Measurements from ENCODE around the gene SLC6A19.

The SLC6A19 gene

DNA sequence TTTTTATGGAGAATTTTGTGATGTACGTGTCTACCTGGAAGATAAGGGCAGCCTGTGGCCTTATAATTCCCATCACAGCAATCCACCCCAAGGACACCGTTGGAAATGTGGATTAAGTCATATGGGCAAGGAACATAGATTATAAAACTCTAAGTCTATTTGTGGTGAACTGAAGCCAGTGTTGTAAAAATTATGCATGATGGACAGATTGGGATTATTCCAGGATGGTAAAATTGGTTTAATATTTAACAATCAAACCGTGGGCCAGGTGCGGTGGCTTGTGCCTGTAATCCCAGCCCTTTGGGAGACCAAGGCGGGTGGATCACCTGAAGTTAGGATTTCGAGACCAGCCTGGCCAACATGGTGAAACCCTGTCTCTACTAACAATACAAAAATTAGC, 12.9 kb upstream of the SLC6A19 start:
- DNase-seq (ENCODE audit: low read depth in 1 of 2, low spot score in 1 of 2): no peak
- Histone ChIP-seq H3K27ac (replicated peaks) (no peak overlapping the region), H3K27me3 (ENCODE audit: insufficient read depth, poor library complexity, severe bottlenecking) (no peaks in the 10 kb centered on the region), H3K4me3 (replicated peaks; ENCODE audit: insufficient read depth, low read length) (no peak overlapping the region)
- TF ChIP-seq REST (IDR thresholded peaks at IDR 0.05; ENCODE audit: insufficient replicate concordance, low read depth) (no peak), GABPA (IDR thresholded peaks at IDR 0.05; ENCODE audit: low read depth) (no peak), SPI1 (IDR thresholded peaks at IDR 0.05; ENCODE audit: borderline replicate concordance, low read depth) (no peak), POLR2AphosphoS5 (IDR thresholded peaks at IDR 0.05; ENCODE audit: low read depth) (no peak)
- TF ChIP-seq, protein P1, sequence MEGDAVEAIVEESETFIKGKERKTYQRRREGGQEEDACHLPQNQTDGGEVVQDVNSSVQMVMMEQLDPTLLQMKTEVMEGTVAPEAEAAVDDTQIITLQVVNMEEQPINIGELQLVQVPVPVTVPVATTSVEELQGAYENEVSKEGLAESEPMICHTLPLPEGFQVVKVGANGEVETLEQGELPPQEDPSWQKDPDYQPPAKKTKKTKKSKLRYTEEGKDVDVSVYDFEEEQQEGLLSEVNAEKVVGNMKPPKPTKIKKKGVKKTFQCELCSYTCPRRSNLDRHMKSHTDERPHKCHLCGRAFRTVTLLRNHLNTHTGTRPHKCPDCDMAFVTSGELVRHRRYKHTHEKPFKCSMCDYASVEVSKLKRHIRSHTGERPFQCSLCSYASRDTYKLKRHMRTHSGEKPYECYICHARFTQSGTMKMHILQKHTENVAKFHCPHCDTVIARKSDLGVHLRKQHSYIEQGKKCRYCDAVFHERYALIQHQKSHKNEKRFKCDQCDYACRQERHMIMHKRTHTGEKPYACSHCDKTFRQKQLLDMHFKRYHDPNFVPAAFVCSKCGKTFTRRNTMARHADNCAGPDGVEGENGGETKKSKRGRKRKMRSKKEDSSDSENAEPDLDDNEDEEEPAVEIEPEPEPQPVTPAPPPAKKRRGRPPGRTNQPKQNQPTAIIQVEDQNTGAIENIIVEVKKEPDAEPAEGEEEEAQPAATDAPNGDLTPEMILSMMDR (IDR thresholded peaks at IDR 0.05; ENCODE audit: insufficient read depth, low read length): no peak

DNA sequence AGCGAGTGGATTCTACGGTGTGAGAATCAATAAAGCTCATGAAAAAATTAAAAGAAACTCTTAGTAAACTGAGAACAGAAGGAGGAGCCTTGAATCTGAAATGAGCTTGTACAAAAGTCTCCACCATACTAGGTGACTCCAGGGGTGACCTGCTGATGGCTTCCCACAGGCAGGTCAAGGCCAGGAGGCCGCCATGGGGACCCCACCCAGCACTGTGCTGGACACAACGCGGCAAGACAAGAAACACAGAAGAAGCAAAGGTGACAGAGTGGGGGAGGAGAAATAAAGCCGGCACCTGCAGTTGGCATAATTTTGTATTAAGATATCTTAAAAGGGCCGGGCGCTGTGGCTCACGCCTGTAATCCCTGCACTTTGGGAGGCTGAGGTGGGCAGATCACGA, 12.1 kb upstream of the SLC6A19 start:
- DNase-seq (ENCODE audit: low read depth in 1 of 2, low spot score in 1 of 2): no peak
- H3K27me3 ChIP-seq (ENCODE audit: insufficient read depth, poor library complexity, severe bottlenecking): no peaks in the 10 kb centered on the region
- H3K4me3 ChIP-seq (replicated peaks; ENCODE audit: insufficient read depth, low read length): no peak overlapping the region
- no peak for TF ChIP-seq SPI1 (IDR thresholded peaks at IDR 0.05; ENCODE audit: borderline replicate concordance, low read depth)
- TF ChIP-seq REST (IDR thresholded peaks at IDR 0.05; ENCODE audit: insufficient replicate concordance, low read depth): no peak
- no peak for TF ChIP-seq POLR2AphosphoS5 (IDR thresholded peaks at IDR 0.05; ENCODE audit: low read depth)
- TF ChIP-seq GABPA (IDR thresholded peaks at IDR 0.05; ENCODE audit: low read depth): no peak
- TF ChIP-seq, protein P1 (IDR thresholded peaks at IDR 0.05; ENCODE audit: insufficient read depth, low read length): no peak
- no peak overlapping the region for H3K27ac ChIP-seq (replicated peaks)

GRCh38 chr5:1190278-1190677, 11.1 kb upstream of the SLC6A19 start:
- no peaks in the 10 kb centered on the region for H3K27me3 ChIP-seq (ENCODE audit: insufficient read depth, poor library complexity, severe bottlenecking)
- TF ChIP-seq GABPA (IDR thresholded peaks at IDR 0.05; ENCODE audit: low read depth) (no peak), SPI1 (IDR thresholded peaks at IDR 0.05; ENCODE audit: borderline replicate concordance, low read depth) (no peak), POLR2AphosphoS5 (IDR thresholded peaks at IDR 0.05; ENCODE audit: low read depth) (no peak), REST (IDR thresholded peaks at IDR 0.05; ENCODE audit: insufficient replicate concordance, low read depth) (no peak)
- TF ChIP-seq, protein P1 (IDR thresholded peaks at IDR 0.05; ENCODE audit: insufficient read depth, low read length): no peak
- H3K27ac ChIP-seq (replicated peaks): no peak overlapping the region
- H3K4me3 ChIP-seq (replicated peaks; ENCODE audit: insufficient read depth, low read length): no peak overlapping the region
- DNase-seq (ENCODE audit: low read depth in 1 of 2, low spot score in 1 of 2): no peak
